Left renal pelvis (tissue), 4 donors: Measurements from ENCODE around the gene KEL. TPM values are rescaled to one million over a fixed set of nuclear protein-coding genes. Genes with fewer than 3 reads are reported as not detected.
A peak's percentile ranks its signal among the peaks of the same experiment; 100 is the strongest.

ENCODE experiments used
- DNase-seq, 4 donors: peaks; one replicate each; pipeline ENCODE4 v3.0.0-alpha.2; 2013; ENCODE audit warnings: low read depth in 4 of 4, low spot score in 3 of 4
- polyA plus RNA-seq, 4 donors: library from polyadenylated mRNA; unstranded; fragments of 120-200 nt; gene quantifications; one replicate each; pipeline ENCODE4 v1.2.1, GENCODE V29; 2013; ENCODE audit not compliant: insufficient read length in 4 of 4

KEL gene
- polyA plus RNA-seq, 4 donors: 1.1 to 3.8 (median 3.3) TPM

DNA sequence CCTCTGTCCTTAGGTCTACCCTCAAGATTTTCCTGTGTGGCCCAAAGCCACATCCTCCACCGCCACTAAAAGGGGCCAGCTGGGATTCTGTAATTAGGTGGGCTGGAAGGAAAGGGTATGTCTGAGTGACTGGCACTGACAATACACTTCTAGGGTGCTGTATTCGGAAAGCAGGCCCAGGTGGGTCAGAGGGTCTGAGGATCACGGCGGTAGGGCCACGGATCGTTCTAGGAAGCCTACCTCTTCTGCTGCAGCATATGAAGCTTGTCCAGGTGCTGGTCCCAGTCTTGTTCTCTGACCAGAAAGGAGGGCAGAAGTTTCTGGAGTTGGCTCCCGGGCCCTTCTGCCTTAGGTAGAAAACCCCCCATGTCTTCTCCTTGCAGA, 29.1 kb downstream of the KEL start:
- no peak for DNase-seq

- DNase-seq: no peak
Measured at GRCh38 chr7:142932386-142933091, 29.6 kb downstream of the KEL start.

DNA sequence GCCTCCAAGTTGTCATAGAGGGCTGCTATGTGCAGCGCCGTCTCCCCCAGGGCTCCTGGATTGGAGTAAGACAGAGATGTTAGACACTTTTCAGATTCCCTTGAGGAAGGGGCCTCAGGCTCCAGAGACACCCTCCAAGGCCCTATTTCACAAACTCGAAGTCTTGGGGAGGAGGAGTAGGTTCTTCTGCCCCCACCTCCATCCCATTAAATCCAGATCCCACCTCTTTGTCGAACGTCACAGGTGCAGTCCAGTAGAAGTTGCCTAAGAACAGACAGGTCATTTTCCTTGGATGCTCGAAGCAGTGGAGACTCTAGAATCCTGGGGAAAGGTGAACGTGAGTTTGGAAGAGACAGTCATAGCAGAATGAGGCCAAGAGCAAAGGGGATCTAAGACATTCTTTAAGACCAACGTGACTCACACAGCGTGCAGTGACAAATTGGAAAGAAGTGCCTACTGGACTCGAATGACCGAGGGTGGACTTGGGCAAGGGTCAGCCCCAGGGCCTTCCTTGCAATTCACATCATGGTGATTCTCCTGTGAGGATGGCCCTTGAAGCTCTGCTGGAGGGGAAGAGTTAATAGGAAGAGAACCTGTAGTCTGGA, 31.9 kb downstream of the KEL start:
- no peak for DNase-seq

DNA sequence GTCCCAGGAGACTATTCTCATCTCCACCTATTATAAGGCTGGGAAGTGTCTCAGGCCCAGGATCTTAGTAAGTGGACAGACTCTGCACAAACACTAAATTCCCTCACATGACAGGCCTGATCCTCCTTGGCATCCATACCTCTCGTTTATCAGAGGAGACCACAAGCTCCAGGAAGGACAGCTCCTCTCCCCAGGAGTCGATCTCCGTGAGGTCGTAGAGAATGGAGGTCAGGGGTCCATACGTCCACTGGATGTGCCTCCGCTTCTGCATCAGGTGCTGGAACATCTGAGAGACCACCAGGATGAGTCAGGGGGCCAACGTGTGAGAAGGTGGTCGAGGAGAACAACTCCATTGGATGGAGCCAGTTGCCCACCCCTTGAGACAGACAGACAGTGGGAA, 34.2 kb downstream of the KEL start:
- no peak for DNase-seq

DNA sequence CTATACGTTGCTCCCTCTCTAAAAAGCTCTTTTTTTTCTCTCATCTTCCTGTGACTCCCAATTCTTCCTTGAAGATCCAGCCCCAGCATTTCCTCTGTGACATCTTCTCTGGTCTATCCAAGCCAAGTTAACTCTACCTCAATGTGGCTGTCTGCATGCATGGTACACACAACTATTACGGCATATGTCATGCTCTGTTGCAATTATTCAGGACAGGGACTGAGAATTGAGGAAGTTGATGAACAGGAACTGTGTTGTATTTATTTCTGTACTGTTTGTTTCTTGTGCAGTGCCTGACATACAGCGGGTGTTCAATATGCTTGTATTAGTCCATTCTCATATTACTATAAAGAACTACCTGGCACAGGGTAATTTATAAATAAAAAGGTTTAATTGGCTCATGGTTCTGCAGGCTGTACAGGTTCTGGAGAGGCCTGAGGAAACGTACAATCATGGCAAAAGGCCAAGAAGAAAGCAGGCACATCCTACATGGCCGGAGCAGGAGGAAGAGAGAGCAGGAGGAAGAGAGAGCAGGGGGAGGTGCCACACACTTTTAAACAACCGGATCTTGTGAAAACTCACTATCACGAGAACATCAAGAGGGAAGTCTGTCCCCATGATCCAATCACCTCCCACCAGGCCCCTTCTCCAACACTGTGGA, 34.9 kb downstream of the KEL start:
- DNase-seq: no peak

GRCh38 chr7:142925413-142925812, 36.8 kb downstream of the KEL start:
- no peak for DNase-seq

- DNase-seq: no peak
Measured at GRCh38 chr7:142923391-142923790, 38.8 kb downstream of the KEL start.

DNA sequence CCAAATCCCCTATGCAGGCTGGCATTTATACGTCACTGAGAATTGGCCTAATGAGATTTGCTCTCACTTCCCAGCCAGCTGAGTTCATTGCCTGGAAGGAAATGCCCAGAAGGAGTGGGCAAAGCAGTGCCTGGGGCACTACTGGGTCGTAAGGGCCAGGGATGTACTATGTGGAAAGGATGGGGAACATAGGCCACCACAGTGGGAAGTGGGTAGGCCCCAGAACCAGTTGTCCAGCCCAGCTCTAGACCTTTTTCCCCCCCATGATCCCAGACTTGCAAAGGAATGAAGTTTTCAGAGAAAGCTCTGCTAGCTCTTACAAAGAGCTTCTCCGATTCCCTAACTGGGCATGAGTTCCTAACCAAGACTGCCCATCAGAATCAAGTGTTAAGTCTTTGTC, 42.5 kb downstream of the KEL start:
- no peak for DNase-seq

DNA sequence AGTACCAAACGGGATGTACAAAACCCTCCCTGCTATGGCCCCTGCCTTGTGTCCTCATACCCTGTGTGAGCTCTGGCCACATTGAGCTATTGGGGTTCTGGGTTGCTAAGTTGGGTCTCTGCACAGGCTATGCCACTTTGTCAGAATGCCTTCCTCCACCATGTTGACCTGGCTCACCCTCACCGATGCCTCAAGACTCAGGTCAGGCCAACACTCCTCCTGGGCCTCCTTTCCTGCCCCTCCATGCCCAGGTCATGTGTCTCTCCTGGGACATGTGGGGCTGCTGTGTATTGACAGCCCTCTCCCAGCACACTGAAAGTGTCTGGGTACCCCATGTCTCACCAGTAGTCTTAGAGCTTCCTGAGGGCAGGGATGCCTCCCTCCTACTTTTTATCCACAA, 43.3 kb downstream of the KEL start:
- DNase-seq: no peak

DNA sequence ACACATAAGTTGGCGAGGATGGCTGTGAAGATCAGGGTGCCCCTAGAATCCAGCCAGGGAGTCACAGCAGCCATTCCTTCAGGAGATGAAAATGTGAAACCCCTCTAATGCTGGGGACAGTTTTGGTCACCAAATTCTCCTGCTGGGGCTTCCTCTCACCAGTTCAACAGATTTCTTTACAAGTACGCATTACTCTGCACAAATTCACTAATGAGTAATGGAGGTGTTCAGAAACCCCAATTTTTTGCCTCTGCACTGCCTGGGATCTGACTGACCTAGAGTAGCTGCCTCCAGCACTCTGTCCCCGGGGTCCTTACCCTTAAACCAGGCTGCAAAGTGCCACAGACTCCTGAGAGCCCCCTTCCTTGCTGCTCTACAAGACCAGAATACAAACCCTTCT, 44.7 kb downstream of the KEL start:
- no peak for DNase-seq

GRCh38 chr7:142916508-142916907, 45.7 kb downstream of the KEL start:
- DNase-seq: peak in 3 of 4 donors; percentile 12 to 36 (median 24)

- DNase-seq: no peak
Measured at GRCh38 chr7:142915315-142915714, 46.8 kb downstream of the KEL start.

DNA sequence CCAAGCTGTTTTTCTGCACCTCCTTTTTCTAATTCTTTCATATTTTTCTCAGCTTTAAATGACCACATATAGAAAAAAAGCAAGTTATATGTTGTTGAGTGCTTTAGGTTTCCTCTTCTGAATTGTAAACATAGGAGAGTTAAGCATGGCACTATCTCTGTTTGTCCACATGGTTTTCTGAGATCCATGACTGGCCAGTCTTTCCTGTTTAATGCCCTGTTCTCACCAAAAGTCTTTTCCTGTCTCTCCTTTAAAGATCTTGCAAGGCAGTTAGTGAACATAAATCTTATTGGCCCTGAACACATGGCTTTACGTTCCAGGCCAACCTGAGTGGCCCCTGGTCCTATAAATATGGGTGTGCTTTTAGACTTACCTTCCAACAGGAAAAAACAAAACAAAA, 48.0 kb downstream of the KEL start:
- no peak for DNase-seq

GRCh38 chr7:142913566-142913965, 48.6 kb downstream of the KEL start:
- DNase-seq: no peak

DNA sequence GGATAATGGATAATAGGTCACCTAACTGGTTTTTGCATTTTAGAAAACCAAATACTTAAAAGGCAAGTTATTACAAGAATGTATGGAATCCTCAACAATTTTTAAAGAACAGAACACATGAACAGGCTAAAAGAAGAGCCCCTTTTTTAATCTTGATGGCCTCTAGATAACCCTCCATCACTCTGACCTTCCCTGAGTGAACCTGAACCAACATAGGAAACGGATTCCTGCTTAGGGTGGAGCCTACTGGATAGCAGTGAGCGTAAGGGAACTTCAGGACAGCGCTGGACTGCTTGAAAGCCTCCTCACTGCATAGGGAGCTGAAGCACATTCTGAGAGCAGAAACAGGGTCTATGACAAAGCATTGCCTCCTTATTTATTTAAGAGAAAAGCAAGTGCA, 49.1 kb downstream of the KEL start:
- DNase-seq: no peak

GRCh38 chr7:142910481-142910880, 51.7 kb downstream of the KEL start:
- no peak for DNase-seq

DNA sequence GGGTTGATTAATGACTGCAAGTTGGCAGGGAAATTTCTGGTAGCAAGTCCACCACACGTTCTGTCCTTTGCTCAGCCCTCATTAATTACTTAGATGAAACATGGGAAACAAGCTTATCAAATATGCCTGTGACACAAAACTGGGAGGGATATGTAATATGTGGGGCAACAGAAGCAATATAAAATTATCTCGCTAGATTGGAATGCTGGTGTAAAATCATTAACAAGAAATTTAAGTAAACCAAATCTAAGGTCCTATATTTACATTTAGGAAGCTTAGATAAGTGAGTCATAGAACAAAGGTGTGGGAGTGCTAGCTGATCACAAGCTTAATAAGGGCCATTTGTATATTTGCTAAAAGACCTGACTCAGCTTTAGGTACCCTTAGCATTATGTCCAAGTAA, 52.1 kb downstream of the KEL start:
- no peak for DNase-seq

- DNase-seq: no peak
Measured at GRCh38 chr7:142908921-142909890, 53.0 kb downstream of the KEL start.

DNA sequence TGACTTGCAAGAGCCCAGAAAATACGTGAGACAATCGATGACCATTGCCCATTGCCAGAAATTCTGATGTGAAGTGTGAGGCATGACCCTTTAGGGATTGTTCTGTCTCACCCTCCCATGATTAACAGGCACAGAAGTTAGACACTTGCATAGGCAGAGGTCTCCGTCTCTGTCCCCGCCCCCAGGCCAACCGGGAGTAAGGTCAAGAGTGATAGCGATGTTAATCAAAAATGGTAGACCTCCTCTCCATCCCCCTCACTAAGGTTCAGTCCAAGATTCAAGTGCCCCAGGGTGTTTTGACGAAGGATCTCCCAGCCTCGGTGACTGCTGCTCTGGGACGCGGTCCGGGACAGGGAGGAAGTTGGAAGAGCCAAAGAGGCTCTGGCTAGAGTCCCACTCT, 53.9 kb downstream of the KEL start:
- DNase-seq: no peak

DNA sequence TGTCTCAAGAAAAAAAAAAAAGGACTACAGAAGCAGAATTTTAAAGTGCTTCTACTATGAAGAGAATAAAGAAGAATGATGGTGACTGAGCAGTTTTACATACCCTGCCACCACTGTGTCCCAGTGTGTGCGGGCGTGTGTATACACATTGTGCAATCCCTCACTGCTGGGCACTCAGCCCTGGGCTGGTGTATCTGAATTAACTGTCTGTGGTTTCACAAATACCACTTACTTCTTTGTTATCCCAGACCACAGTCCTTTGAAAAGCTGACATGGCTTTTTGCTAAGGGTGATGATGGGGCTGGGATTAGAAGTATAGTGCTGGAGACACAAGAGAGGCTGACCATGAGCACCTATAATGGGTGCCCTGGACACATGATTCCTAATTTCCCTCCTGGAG, 55.5 kb downstream of the KEL start:
- DNase-seq: no peak

DNA sequence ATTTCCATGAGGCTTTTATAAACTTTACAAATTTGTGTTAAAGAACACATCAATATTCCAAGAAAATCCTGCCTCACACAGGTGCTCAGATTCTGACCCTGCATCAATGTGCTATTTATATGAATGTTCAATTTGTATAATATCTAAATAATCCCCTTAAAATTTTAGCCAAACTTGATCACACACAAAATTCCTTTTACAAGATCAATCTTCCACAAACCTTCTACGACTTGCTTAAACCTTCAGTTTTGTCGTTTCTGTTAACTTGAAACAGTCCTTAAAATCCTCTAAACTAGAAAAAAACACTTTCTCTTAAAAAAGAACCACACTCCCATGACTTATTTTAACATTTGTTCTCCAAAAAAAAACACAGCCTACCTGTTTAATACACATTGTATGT, 56.4 kb downstream of the KEL start:
- DNase-seq: no peak
